Duodenal mucosa (tissue), 2 donors: ENCODE measurements around the gene GLT1D1.

Experiments used
- H3K27ac ChIP-seq: one replicate; pipeline ENCODE4 v1.7.0; 2013; ENCODE audit warnings: low read depth, low read length
- H3K27me3 ChIP-seq, 2 donors: one replicate each; pipeline ENCODE4 v1.7.0; 2013; ENCODE audit warnings: low read length in 2 of 2, control low read depth in 1 of 2; ENCODE audit not compliant: insufficient read depth in 2 of 2, control insufficient read depth in 1 of 2
- H3K36me3 ChIP-seq, 2 donors: one replicate each; pipeline ENCODE4 v1.7.0; 2013; ENCODE audit warnings: low read length in 2 of 2, control low read depth in 1 of 2; ENCODE audit not compliant: insufficient read depth in 2 of 2, control insufficient read depth in 1 of 2
- H3K4me1 ChIP-seq, 2 donors: one replicate each; pipeline ENCODE4 v1.7.0; 2013; ENCODE audit warnings: low read length in 2 of 2, control low read depth in 1 of 2; ENCODE audit not compliant: insufficient read depth in 2 of 2, control insufficient read depth in 1 of 2
- H3K4me3 ChIP-seq, 2 donors: one replicate each; pipeline ENCODE4 v1.7.0; 2013; ENCODE audit warnings: low read length in 2 of 2, low read depth in 1 of 2
- H3K9ac ChIP-seq, 2 donors: one replicate each; pipeline ENCODE4 v1.7.0; 2013; ENCODE audit warnings: low read length in 2 of 2, low read depth in 1 of 2
- H3K9me3 ChIP-seq, 2 donors: one replicate each; pipeline ENCODE4 v1.7.0; 2013; ENCODE audit warnings: low read length in 2 of 2, control low read depth in 1 of 2; ENCODE audit not compliant: control insufficient read depth in 1 of 2

GLT1D1 gene

DNA sequence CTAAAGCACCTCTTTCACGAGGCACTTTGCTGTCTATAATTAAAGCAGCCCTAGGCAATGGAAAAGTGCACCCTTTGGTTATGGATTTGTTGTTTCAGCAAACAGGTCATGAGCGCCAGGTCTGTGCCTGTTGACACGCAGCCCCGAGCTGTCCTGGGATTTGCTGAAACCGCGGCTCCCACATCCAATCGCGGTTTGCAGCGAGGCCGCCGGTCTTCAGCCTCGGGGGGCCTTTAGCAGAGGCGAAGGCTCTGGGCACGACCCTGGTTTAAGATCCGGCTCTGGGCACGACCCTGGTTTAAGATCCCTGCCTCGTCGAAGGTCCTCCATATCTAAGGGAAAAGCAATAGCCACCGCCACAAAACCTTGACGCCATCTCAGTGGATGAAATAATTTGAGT is 79.2 kb downstream of the GLT1D1 start:
- Histone ChIP-seq H3K9ac (no peak overlapping the region), H3K4me1 (no peaks in the 10 kb centered on the region)

DNA sequence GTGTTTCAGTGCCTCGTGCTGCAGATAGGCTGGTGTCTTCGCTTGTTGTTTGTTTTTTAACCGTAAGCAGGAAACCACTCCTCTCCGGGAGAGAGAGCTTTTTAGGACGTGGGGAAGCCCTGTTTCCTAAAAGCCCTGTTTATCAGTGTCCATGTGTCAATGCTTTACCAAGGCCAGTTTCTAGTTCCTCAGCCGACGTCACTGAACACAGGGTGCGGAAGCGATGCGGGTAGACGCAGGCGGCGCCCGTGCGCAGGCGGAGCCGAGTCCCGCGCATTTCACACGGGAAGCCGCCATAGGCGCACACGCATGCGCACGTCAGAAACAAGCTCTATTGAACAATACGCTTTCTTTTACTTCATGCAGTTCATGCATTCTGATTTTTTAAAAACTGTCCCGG is 79.8 kb downstream of the GLT1D1 start:
- no peak overlapping the region for H3K4me3 ChIP-seq
- H3K9me3 ChIP-seq = no peaks in the 10 kb centered on the region
- no peaks in the 10 kb centered on the region for H3K27me3 ChIP-seq
- no peaks in the 10 kb centered on the region for H3K36me3 ChIP-seq
- H3K4me1 ChIP-seq = no peaks in the 10 kb centered on the region
- no peak overlapping the region for H3K9ac ChIP-seq
- H3K27ac ChIP-seq = no peak overlapping the region

More for the DNA sequence above, 79.2 kb downstream of the GLT1D1 start:
- Histone ChIP-seq H3K27me3 (no peaks in the 10 kb centered on the region), H3K9me3 (no peaks in the 10 kb centered on the region), H3K27ac (no peak overlapping the region), H3K36me3 (no peaks in the 10 kb centered on the region), H3K4me3 (no peak overlapping the region)

DNA sequence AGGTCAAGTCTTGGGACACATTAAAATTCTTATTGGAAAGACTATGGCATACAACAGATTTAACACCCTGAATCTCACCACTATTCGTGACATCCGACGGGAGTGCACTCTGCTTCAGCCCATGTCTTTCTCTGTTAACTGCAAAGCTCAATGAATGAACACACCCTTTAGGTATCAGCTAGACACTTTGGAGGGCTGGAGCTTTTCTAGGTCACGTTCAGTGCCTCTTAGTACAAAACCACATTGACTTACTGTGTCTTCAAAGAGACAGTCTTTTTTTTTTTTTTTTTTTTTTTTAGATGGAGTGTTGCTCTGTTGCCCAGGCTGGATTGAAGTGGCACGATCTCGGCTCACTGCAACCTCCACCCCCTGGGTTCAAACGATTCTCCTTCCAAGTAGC is 80.6 kb downstream of the GLT1D1 start:
- H3K36me3 ChIP-seq = no peaks in the 10 kb centered on the region
- H3K4me3 ChIP-seq = no peak overlapping the region
- H3K27ac ChIP-seq = no peak overlapping the region
- H3K4me1 ChIP-seq = no peaks in the 10 kb centered on the region
- H3K9me3 ChIP-seq = no peaks in the 10 kb centered on the region
- no peak overlapping the region for H3K9ac ChIP-seq
- H3K27me3 ChIP-seq = no peaks in the 10 kb centered on the region

DNA sequence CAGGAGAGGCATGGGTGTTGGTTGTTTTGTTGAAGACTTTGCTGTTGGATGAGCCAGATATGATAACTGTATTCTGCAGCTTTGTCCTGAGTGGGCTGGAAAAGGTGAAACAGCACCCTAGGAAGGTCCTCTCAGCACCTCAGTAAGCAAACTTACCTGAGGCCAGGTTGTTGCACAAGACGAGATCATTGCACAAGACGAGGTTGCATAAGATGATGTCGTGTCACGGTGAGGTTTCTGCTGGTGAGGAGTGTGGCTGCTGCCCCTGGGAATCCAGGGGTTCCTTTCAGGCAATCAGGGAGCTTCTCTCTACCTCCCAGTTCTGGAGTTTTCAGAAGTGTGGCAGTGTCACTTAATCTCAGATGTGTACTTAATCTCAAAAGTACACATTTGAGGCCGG is 85.6 kb downstream of the GLT1D1 start:
- H3K4me3 ChIP-seq = no peak overlapping the region
- H3K9ac ChIP-seq = no peak overlapping the region
- no peaks in the 10 kb centered on the region for H3K9me3 ChIP-seq
- H3K27me3 ChIP-seq = no peaks in the 10 kb centered on the region
- H3K36me3 ChIP-seq = no peaks in the 10 kb centered on the region
- H3K27ac ChIP-seq = no peak overlapping the region
- no peaks in the 10 kb centered on the region for H3K4me1 ChIP-seq

DNA sequence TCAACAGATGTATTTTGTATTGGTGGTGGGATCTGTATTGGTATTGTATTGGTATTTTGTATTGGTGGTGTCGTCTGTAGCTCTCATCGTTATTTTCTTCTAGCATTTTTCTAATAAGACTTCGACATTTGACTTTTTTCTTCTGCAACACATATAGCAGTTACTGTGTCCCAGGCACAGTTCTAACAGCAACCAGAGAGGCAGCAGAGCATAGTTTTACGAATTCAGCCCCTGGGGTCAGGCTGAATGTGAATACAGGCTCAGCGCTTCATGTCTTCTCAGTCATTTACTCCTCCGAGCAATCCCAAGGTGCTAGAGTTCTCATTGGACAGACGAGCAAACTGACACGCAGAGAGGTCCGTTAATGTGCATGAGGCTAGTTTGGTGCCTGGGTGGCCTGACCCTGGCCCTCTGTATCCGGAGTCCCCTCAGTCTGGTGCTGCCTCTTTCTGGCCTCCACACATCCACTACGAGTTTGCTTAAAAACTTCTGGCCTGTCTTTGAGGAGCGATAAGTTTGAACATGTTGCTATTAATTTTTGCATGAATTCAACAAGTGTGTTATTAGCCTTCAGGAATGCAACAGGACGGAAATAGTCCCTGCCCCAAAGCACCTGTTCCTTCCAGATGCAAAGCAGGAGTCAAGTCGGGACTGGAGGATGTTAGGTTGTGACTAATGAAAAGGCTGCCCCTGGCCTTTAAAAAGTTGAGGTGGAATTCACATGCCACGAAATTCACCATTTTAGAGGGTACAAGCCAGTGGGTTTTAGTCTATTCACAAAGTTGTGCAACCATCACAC is 87.0 kb downstream of the GLT1D1 start:
- Histone ChIP-seq H3K9ac (no peak overlapping the region), H3K4me3 (no peak overlapping the region), H3K9me3 (no peaks in the 10 kb centered on the region), H3K4me1 (no peaks in the 10 kb centered on the region), H3K36me3 (no peaks in the 10 kb centered on the region), H3K27ac (no peak overlapping the region), H3K27me3 (no peaks in the 10 kb centered on the region)

DNA sequence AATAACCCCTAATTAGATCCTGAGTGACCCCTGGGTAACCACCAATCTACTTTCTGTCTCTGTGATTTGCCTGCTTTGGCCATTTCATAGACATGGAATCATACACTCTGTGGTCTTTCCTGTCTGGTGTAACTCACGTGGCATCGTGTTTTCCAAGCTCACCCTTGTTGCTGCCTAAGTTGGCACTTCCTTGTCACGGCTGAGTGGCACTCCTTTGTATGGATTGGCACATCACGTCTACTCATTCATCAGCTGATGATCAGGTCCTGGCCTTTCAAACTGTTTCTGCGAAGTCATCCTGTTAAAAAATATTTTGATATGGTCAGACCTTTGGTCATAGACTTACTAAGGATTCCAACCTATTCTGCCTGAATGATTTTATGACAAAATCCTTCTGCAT is 87.7 kb downstream of the GLT1D1 start:
- Histone ChIP-seq H3K36me3 (no peaks in the 10 kb centered on the region), H3K4me3 (no peak overlapping the region), H3K9me3 (no peaks in the 10 kb centered on the region), H3K9ac (no peak overlapping the region), H3K27me3 (no peaks in the 10 kb centered on the region), H3K27ac (no peak overlapping the region), H3K4me1 (no peaks in the 10 kb centered on the region)

DNA sequence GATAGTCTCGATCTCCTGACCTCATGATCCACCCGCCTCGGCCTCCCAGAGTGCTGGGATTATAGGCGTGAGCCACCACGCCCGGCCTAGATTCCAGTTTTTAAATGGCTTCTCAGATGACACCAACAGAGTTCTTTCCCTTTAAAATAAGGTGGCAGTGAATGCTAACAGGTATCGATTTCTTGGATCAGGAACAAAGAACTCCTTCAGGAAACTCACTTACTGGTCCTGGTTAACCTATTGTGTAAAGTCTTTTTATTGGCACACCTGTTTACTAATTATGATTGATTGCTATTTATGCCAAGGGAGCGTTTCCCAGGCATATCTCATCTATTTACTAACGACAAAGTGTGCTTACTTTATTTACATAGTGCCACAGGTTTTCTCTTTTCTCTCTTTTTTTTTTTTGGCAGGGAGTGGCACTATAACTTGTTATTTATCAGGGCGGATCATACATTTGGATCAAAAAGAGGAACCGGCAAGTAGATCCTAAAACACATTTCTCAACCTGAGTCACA is 89.7 kb downstream of the GLT1D1 start:
- Histone ChIP-seq H3K4me3 (no peak overlapping the region), H3K4me1 (no peaks in the 10 kb centered on the region), H3K9me3 (no peaks in the 10 kb centered on the region), H3K27me3 (no peaks in the 10 kb centered on the region), H3K27ac (no peak overlapping the region), H3K9ac (no peak overlapping the region), H3K36me3 (no peaks in the 10 kb centered on the region)

DNA sequence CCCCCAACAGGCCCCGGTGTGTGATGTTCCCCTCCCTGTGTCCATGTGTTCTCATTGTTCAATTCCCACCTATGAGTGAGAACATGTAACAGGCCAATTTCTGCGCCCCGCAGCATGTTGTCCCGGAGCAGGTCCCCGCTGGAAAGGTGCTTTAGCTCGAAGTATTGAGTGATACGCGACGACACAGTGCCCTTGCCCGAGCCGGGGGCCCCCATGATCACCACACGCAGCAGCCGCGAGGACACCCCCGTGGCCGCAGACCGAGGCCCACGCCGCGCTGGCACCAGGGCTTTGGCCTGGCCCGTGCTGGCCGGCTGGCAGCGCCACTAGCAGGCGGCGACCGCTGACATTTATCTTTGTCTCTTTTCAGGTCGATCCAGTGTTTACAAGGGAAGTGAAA is 91.7 kb downstream of the GLT1D1 start:
- no peak overlapping the region for H3K9ac ChIP-seq
- no peak overlapping the region for H3K27ac ChIP-seq
- H3K27me3 ChIP-seq = no peaks in the 10 kb centered on the region
- no peaks in the 10 kb centered on the region for H3K36me3 ChIP-seq
- no peaks in the 10 kb centered on the region for H3K9me3 ChIP-seq
- no peak overlapping the region for H3K4me3 ChIP-seq
- H3K4me1 ChIP-seq = no peaks in the 10 kb centered on the region

DNA sequence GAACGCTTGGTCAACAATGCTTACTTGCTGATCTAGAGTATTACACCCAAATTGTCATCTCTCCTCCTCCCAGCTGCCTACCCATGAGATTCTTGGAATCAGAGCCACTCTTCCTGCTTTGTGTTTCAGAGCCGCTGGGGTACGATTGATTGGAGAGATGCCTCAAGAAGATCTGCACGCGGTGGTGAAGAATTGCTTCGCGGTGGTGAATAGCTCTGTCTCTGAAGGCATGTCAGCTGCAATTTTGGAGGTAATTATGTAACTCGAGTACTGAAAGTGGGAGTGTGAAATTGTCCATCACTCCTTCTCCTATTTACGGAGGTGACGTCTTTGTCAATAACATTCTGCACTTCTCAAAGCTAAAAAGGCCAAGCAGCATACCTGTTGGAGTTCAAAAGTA is 93.9 kb downstream of the GLT1D1 start:
- Histone ChIP-seq H3K4me3 (no peak overlapping the region), H3K9me3 (no peaks in the 10 kb centered on the region), H3K9ac (no peak overlapping the region), H3K27me3 (no peaks in the 10 kb centered on the region), H3K27ac (no peak overlapping the region), H3K36me3 (no peaks in the 10 kb centered on the region), H3K4me1 (no peaks in the 10 kb centered on the region)

DNA sequence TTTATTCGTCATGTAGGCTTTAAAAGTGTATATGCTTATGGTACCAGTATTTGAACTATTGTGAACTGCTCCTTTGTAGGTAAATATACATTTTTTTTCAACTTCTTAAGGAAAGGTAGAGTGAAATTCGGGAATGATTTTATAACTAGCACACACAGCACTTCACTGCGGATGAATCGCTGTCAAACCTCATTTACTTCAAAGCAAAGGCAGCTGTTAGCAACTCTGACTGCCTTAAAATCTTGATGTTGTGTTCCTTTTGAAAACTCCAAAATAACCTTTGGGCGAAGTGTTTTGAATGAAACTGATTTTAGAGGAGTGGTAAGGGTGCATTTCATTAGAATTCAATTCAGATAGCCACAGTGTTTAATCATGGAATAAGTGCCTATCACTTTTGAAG is 95.8 kb downstream of the GLT1D1 start:
- H3K36me3 ChIP-seq = no peaks in the 10 kb centered on the region
- no peak overlapping the region for H3K9ac ChIP-seq
- no peaks in the 10 kb centered on the region for H3K27me3 ChIP-seq
- H3K4me3 ChIP-seq = no peak overlapping the region
- H3K9me3 ChIP-seq = no peaks in the 10 kb centered on the region
- no peak overlapping the region for H3K27ac ChIP-seq
- no peaks in the 10 kb centered on the region for H3K4me1 ChIP-seq
